ENCODE results near the gene PIGS. TPM values are rescaled to one million over a fixed set of nuclear protein-coding genes. Genes with fewer than 3 reads are reported as not detected.

PIGS gene
- total and polyA plus RNA-seq, 9 of the 15 experiments (the other 6 are each of a cell fraction or from before 2014, with no cell fraction given), result 47.5 to 138 (median 57.6) TPM

GRCh38 chr17:28547623-28548416 is 23.5 kb downstream of the PIGS start:
- no TSS peak for BruUV-seq (replicated peaks)
- intact Hi-C loops (cut with micrococcal nuclease), result loop anchor here (5.0 kb wide), 1 partner anchor 36 kb away; no protein-coding TSS in a partner anchor
- Histone ChIP-seq H3K4me1 (replicated peaks in 1 of 2; ENCODE audit: control insufficient read depth in 2 of 2, insufficient read depth in 2 of 2, low read length in 2 of 2) (peaks cover 6 to 16% of the 10 kb centered on the region in 2 experiments; a peak in 4 of 5 replicates), H3K27me3 (ENCODE audit: control insufficient read depth in 2 of 2, insufficient read depth in 2 of 2, low read length in 2 of 2) (no peaks in the 10 kb centered on the region), H3K9me1 (ENCODE audit: control insufficient read depth, insufficient read depth, low read length) (peaks cover 4% of the 10 kb centered on the region), H3K36me3 (ENCODE audit: control insufficient read depth, insufficient read depth, low read length) (peaks cover 5% of the 10 kb centered on the region; the same call in 1 of the 3 replicates), H3K79me2 (ENCODE audit: control insufficient read depth, insufficient read depth, low read length) (peaks cover 3% of the 10 kb centered on the region; the same call in 2 of the 3 replicates), H4K20me1 (replicated peaks; ENCODE audit: control insufficient read depth, insufficient read depth, low read length) (peaks cover 2% of the 10 kb centered on the region; the same call in 1 of the 2 replicates), H3K9ac (ENCODE audit: insufficient read depth in 1 of 2, low read depth in 2 of 2, low read length in 2 of 2) (no peak overlapping the region), H2AFZ (ENCODE audit: low read depth, low read length) (no peak overlapping the region), H3K4me3 (no peak overlapping the region), H3K4me2 (ENCODE audit: insufficient read depth, low read length) (no peak overlapping the region), H3K9me3 (replicated peaks; ENCODE audit: control insufficient read depth, insufficient read depth, low read depth, low read length) (no peaks in the 10 kb centered on the region), H3K27ac (ENCODE audit: extremely low read depth, low read depth, low read length) (no peak overlapping the region)
- WGBS (ENCODE audit: insufficient coverage, low coverage, missing lambda C conversion rate), result 67% methylated on average over 23 of the region's 26 CpGs
- ChIA-PET CTCF (ENCODE audit: low intra/inter-chr PET ratio) (no interaction called here), POLR2A (interaction anchor here (0.6 to 1.4 kb wide), 4 partner anchors 12 to 61 kb away, joined by 3 read pairs; no protein-coding TSS in a partner anchor)
- in situ Hi-C loops (cut with MboI), result no loop called here
- DNase-seq (ENCODE audit: extremely low read depth in 1 of 4, low spot score in 3 of 4) (peak; percentile 58 to 76 (median 66)), FAIRE-seq (peak; percentile 23), ATAC-seq (peak; percentile 34)
- TF ChIP-seq RBFOX2 (IDR thresholded peaks at IDR 0.05; ENCODE audit: low read depth, low read length) (0 out of 2 replicates have a peak, but pooled peaks have one; percentile 38), FOXP4 (CRISPR knock-in tag; IDR thresholded peaks at IDR 0.05; ENCODE audit: borderline replicate concordance) (no peak), CTCFL (IDR thresholded peaks at IDR 0.05; ENCODE audit: borderline replicate concordance, insufficient read depth, low read depth, low read length, poor library complexity, severe bottlenecking) (peak; percentile 39), KHSRP (IDR thresholded peaks at IDR 0.05) (no peak), SMC3 (conservative IDR thresholded peaks at IDR 0.05; ENCODE audit: insufficient read depth, low read depth, low read length) (0 out of 2 replicates have a peak, but pooled peaks have one; percentile 17), MAZ (CRISPR knock-in tag; conservative IDR thresholded peaks at IDR 0.05 in 1 of 2, IDR thresholded peaks at IDR 0.05 in 1 of 2) (no peak), RAD21 (CRISPR knock-in tag; conservative IDR thresholded peaks at IDR 0.05 in 1 of 2, IDR thresholded peaks at IDR 0.05 in 1 of 2) (peak; percentile 26 to 46; a peak in 2 of 4 replicates), HNRNPL (IDR thresholded peaks at IDR 0.05; ENCODE audit: low read depth, low read length) (0 out of 2 replicates have a peak, but pooled peaks have one; percentile 40), XRCC5 (IDR thresholded peaks at IDR 0.05; ENCODE audit: low read depth, low read length) (peak; percentile 45; the same call in 1 of the 2 replicates), RCOR1 (IDR thresholded peaks at IDR 0.05; ENCODE audit: borderline replicate concordance in 1 of 2, low read depth in 2 of 2, low read length in 2 of 2) (peak in 1 of 2 experiments; percentile 41; a peak in 1 of 4 replicates), MYNN (IDR thresholded peaks at IDR 0.05) (peak; percentile 73; the same call in 1 of the 2 replicates), MYNN (CRISPR knock-in tag; IDR thresholded peaks at IDR 0.05) (no peak), CTCF (IDR thresholded peaks at IDR 0.05 in 2 of 3, conservative IDR thresholded peaks at IDR 0.05 in 1 of 3; ENCODE audit: insufficient read depth in 2 of 3, low read depth in 1 of 3, low read length in 3 of 3) (peak; percentile 81 to 89 (median 87))
